GM12865 (cell line): ENCODE results near the gene TBC1D10A.

Experiments
- DNase-seq: peaks from one replicate; pipeline ENCODE4 v3.0.0; 2010; ENCODE audit warnings: low read depth
- H3K4me3 ChIP-seq: 2 replicates; pipeline ENCODE4 v1.5.1; 2011; ENCODE audit warnings: mild to moderate bottlenecking, low read depth, low read length, control low read depth
- CTCF ChIP-seq: IDR thresholded peaks from 2 replicates; pipeline ENCODE4 v1.5.1; 2011; ENCODE audit warnings: low read length, control low read depth, low read depth, inconsistent platforms; ENCODE audit not compliant: insufficient read depth; ENCODE audit errors: missing control alignments

TBC1D10A gene

GRCh38 chr22:30296324-30296723 lies 30.4 kb downstream of the TBC1D10A start:
- no peak for DNase-seq
- no peak overlapping the region for H3K4me3 ChIP-seq
- TF ChIP-seq CTCF = no peak

- no peak for TF ChIP-seq CTCF
- DNase-seq = no peak
- no peak overlapping the region for H3K4me3 ChIP-seq
Observed at GRCh38 chr22:30295576-30295975, 31.2 kb downstream of the TBC1D10A start.

DNA sequence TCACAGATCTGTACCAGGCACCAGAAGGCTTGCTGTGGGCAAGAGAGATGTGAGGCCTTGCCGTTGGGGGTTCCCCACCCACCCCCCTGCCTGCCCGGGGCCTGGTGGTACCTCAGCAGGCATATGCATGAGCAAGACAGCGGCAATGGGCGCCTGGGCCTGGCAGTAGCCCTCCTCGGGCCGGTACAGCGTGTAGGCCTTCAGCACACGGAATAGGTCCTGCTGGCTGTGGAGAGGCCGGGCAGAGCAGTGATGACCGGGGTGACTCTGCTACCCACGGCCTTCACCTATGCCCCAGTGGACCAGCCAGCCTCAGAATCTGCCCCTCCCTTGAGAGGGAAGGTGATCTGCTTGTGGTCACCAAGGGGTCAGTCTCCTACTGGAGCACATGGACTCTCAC lies 31.9 kb downstream of the TBC1D10A start:
- no peak overlapping the region for H3K4me3 ChIP-seq
- DNase-seq = no peak
- TF ChIP-seq CTCF = no peak

- H3K4me3 ChIP-seq = no peak overlapping the region
- no peak for TF ChIP-seq CTCF
- DNase-seq = no peak
Observed at GRCh38 chr22:30294066-30294465, 32.7 kb downstream of the TBC1D10A start.

GRCh38 chr22:30293026-30293425 lies 33.7 kb downstream of the TBC1D10A start:
- H3K4me3 ChIP-seq = no peak overlapping the region
- no peak for TF ChIP-seq CTCF
- DNase-seq = no peak

DNA sequence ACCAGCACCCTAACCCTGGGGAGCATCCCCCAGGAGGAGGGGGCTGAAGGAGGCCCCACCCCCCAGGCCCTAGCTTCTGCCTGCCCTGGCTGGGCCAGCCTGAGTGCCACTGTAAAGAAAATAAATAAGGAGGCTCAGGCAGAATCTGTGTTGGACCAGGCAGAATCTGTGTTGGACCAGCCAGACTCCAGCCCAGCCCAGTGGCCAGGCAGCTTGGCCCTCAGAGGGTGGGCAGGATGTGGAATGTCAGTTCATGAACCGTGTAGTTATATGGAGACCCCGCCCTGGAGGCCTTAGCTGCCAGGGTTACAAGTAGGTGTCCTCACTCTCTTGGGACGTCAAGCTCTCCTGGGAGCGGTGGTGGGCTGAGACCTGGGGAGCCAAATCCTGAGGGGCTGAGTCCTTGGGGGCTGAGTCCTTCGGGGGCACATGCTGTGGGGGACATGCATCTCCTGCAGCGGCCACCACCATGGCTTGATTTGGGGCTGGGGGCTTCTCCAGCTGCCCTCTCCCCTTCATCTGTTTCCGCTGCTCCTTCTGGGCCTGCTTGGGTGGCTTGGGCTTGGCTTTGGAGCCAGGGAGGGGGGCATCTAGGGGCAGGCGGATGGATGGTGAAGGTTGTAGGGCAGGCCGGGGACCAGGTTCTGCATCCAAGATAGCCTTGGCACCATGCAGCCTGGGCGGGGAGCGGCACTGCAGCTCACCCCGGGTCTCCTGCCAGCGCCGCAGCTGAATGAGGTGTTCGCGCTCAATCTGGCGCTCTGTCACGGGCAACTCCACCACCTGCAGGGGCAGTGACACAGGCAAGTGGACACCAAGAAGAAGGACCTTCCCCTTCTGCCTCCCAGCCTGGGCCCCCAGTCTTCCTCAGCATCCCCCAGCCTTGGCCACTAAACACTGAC lies 34.4 kb downstream of the TBC1D10A start:
- TF ChIP-seq CTCF = no peak
- no peak for DNase-seq
- no peak overlapping the region for H3K4me3 ChIP-seq
